ENCODE data around the gene MUC13.

MUC13 gene

GRCh38 chr3:124934577-124934976, at the start of gene MUC13:
TSS of gene MUC13 (minus strand) at chr3:124934751. CDS start at chr3:124934712, 39 bp downstream.
- H3K9me3 ChIP-seq (ENCODE audit: control insufficient read depth, low read length) = no peaks in the 10 kb centered on the region
- no peak within 1 kb of the TSS for H3K9ac ChIP-seq
- no peaks in the 10 kb centered on the region for H3K79me2 ChIP-seq
- H3K4me3 ChIP-seq (ENCODE audit: low read depth, low read length) = no peak within 1 kb of the TSS
- H3K4me2 ChIP-seq (ENCODE audit: low read length) = no peak within 1 kb of the TSS
- TF ChIP-seq CTCF (IDR thresholded peaks at IDR 0.05) = no peak
- H3K27ac ChIP-seq = no peak within 1 kb of the TSS
- no peaks in the 10 kb centered on the region for H3K36me3 ChIP-seq (ENCODE audit: control insufficient read depth, insufficient read depth, low read length)
- no peak within 1 kb of the TSS for H2AFZ ChIP-seq
- no peaks in the 10 kb centered on the region for H3K4me1 ChIP-seq
- H3K27me3 ChIP-seq (ENCODE audit: control insufficient read depth, insufficient read depth, low read length) = no peaks in the 10 kb centered on the region

- H3K79me2 ChIP-seq = no peaks in the 10 kb centered on the region
- H3K4me1 ChIP-seq = peaks cover 2% of the 10 kb centered on the region
- H2AFZ ChIP-seq = no peak overlapping the region
- H3K4me3 ChIP-seq (ENCODE audit: low read depth, low read length) = no peak overlapping the region
- H3K27me3 ChIP-seq (ENCODE audit: control insufficient read depth, insufficient read depth, low read length) = no peaks in the 10 kb centered on the region
- H3K4me2 ChIP-seq (ENCODE audit: low read length) = no peak overlapping the region
- H3K9me3 ChIP-seq (ENCODE audit: control insufficient read depth, low read length) = no peaks in the 10 kb centered on the region
- TF ChIP-seq CTCF (IDR thresholded peaks at IDR 0.05) = no peak
- H3K27ac ChIP-seq = no peak overlapping the region
- H3K36me3 ChIP-seq (ENCODE audit: control insufficient read depth, insufficient read depth, low read length) = no peaks in the 10 kb centered on the region
- no peak overlapping the region for H3K9ac ChIP-seq
Observed at GRCh38 chr3:124982855-124983254, 48.3 kb upstream of the MUC13 start.

- no peaks in the 10 kb centered on the region for H3K79me2 ChIP-seq
- H3K27ac ChIP-seq = no peak overlapping the region
- H2AFZ ChIP-seq = no peak overlapping the region
- H3K36me3 ChIP-seq (ENCODE audit: control insufficient read depth, insufficient read depth, low read length) = no peaks in the 10 kb centered on the region
- no peak overlapping the region for H3K4me2 ChIP-seq (ENCODE audit: low read length)
- H3K9me3 ChIP-seq (ENCODE audit: control insufficient read depth, low read length) = no peaks in the 10 kb centered on the region
- peaks cover 2% of the 10 kb centered on the region for H3K4me1 ChIP-seq
- H3K9ac ChIP-seq = no peak overlapping the region
- no peak overlapping the region for H3K4me3 ChIP-seq (ENCODE audit: low read depth, low read length)
- no peak for TF ChIP-seq CTCF (IDR thresholded peaks at IDR 0.05)
- H3K27me3 ChIP-seq (ENCODE audit: control insufficient read depth, insufficient read depth, low read length) = no peaks in the 10 kb centered on the region
Observed at GRCh38 chr3:124981472-124981871, 46.9 kb upstream of the MUC13 start.

- Histone ChIP-seq H3K4me3 (ENCODE audit: low read depth, low read length) (no peak overlapping the region), H3K9ac (no peak overlapping the region), H3K27ac (no peak overlapping the region), H2AFZ (no peak overlapping the region), H3K36me3 (ENCODE audit: control insufficient read depth, insufficient read depth, low read length) (no peaks in the 10 kb centered on the region), H3K9me3 (ENCODE audit: control insufficient read depth, low read length) (no peaks in the 10 kb centered on the region), H3K4me2 (ENCODE audit: low read length) (no peak overlapping the region), H3K79me2 (no peaks in the 10 kb centered on the region), H3K27me3 (ENCODE audit: control insufficient read depth, insufficient read depth, low read length) (no peaks in the 10 kb centered on the region), H3K4me1 (no peaks in the 10 kb centered on the region)
- no peak for TF ChIP-seq CTCF (IDR thresholded peaks at IDR 0.05)
Observed at GRCh38 chr3:124978627-124979026, 44.1 kb upstream of the MUC13 start.

GRCh38 chr3:124976383-124976782, 41.8 kb upstream of the MUC13 start:
- no peak overlapping the region for H2AFZ ChIP-seq
- no peak overlapping the region for H3K27ac ChIP-seq
- no peaks in the 10 kb centered on the region for H3K27me3 ChIP-seq (ENCODE audit: control insufficient read depth, insufficient read depth, low read length)
- no peak overlapping the region for H3K4me2 ChIP-seq (ENCODE audit: low read length)
- TF ChIP-seq CTCF (IDR thresholded peaks at IDR 0.05) = no peak
- no peaks in the 10 kb centered on the region for H3K79me2 ChIP-seq
- H3K4me1 ChIP-seq = no peaks in the 10 kb centered on the region
- no peak overlapping the region for H3K4me3 ChIP-seq (ENCODE audit: low read depth, low read length)
- H3K9me3 ChIP-seq (ENCODE audit: control insufficient read depth, low read length) = no peaks in the 10 kb centered on the region
- no peaks in the 10 kb centered on the region for H3K36me3 ChIP-seq (ENCODE audit: control insufficient read depth, insufficient read depth, low read length)
- H3K9ac ChIP-seq = no peak overlapping the region
